Measurements from ENCODE around the gene HSPA1L.
"Not testable (repeated sequence)": the region's sequence is repeated elsewhere in the genome, so short reads cannot be mapped to it uniquely, and the experiment has no call there.

DNA sequence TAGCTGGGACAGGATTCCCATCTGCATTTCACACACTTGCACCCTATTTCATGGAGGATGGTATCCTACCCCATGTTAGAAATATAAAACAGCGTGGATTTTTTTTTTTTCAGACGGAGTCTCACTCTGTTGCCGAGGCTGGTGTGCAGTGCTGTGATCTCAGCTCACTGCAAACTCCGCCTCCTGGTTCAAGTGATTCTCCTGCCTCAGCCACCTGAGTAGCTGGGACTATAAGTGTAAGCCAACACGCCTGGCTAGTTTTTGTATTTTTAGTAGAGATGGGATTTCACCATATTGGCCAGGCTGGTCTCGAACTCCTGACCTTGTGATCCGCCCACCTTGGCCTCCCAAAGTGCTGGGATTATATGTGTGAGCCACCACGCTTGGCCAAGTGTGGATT is 42.7 kb upstream of the HSPA1L start:
- TF ChIP-seq, protein P1, sequence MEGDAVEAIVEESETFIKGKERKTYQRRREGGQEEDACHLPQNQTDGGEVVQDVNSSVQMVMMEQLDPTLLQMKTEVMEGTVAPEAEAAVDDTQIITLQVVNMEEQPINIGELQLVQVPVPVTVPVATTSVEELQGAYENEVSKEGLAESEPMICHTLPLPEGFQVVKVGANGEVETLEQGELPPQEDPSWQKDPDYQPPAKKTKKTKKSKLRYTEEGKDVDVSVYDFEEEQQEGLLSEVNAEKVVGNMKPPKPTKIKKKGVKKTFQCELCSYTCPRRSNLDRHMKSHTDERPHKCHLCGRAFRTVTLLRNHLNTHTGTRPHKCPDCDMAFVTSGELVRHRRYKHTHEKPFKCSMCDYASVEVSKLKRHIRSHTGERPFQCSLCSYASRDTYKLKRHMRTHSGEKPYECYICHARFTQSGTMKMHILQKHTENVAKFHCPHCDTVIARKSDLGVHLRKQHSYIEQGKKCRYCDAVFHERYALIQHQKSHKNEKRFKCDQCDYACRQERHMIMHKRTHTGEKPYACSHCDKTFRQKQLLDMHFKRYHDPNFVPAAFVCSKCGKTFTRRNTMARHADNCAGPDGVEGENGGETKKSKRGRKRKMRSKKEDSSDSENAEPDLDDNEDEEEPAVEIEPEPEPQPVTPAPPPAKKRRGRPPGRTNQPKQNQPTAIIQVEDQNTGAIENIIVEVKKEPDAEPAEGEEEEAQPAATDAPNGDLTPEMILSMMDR (IDR thresholded peaks at IDR 0.05; ENCODE audit: low read depth, low read length, missing input control), result not testable (repeated sequence)
- TF ChIP-seq SP1 (IDR thresholded peaks at IDR 0.05); YY1 (IDR thresholded peaks at IDR 0.05); TAF1 (conservative IDR thresholded peaks at IDR 0.05); FOXA1 (IDR thresholded peaks at IDR 0.05); FOXA2 (IDR thresholded peaks at IDR 0.05); GABPA (IDR thresholded peaks at IDR 0.05 in 1 of 2, conservative IDR thresholded peaks at IDR 0.05 in 1 of 2); RAD21 (IDR thresholded peaks at IDR 0.05); JUND (IDR thresholded peaks at IDR 0.05): not testable (repeated sequence)
- TF ChIP-seq, protein P2, sequence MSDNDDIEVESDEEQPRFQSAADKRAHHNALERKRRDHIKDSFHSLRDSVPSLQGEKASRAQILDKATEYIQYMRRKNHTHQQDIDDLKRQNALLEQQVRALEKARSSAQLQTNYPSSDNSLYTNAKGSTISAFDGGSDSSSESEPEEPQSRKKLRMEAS (IDR thresholded peaks at IDR 0.05), result not testable (repeated sequence)
- TF ChIP-seq, protein P3, sequence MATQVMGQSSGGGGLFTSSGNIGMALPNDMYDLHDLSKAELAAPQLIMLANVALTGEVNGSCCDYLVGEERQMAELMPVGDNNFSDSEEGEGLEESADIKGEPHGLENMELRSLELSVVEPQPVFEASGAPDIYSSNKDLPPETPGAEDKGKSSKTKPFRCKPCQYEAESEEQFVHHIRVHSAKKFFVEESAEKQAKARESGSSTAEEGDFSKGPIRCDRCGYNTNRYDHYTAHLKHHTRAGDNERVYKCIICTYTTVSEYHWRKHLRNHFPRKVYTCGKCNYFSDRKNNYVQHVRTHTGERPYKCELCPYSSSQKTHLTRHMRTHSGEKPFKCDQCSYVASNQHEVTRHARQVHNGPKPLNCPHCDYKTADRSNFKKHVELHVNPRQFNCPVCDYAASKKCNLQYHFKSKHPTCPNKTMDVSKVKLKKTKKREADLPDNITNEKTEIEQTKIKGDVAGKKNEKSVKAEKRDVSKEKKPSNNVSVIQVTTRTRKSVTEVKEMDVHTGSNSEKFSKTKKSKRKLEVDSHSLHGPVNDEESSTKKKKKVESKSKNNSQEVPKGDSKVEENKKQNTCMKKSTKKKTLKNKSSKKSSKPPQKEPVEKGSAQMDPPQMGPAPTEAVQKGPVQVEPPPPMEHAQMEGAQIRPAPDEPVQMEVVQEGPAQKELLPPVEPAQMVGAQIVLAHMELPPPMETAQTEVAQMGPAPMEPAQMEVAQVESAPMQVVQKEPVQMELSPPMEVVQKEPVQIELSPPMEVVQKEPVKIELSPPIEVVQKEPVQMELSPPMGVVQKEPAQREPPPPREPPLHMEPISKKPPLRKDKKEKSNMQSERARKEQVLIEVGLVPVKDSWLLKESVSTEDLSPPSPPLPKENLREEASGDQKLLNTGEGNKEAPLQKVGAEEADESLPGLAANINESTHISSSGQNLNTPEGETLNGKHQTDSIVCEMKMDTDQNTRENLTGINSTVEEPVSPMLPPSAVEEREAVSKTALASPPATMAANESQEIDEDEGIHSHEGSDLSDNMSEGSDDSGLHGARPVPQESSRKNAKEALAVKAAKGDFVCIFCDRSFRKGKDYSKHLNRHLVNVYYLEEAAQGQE (IDR thresholded peaks at IDR 0.05), result not testable (repeated sequence)
- TF ChIP-seq, protein P4, sequence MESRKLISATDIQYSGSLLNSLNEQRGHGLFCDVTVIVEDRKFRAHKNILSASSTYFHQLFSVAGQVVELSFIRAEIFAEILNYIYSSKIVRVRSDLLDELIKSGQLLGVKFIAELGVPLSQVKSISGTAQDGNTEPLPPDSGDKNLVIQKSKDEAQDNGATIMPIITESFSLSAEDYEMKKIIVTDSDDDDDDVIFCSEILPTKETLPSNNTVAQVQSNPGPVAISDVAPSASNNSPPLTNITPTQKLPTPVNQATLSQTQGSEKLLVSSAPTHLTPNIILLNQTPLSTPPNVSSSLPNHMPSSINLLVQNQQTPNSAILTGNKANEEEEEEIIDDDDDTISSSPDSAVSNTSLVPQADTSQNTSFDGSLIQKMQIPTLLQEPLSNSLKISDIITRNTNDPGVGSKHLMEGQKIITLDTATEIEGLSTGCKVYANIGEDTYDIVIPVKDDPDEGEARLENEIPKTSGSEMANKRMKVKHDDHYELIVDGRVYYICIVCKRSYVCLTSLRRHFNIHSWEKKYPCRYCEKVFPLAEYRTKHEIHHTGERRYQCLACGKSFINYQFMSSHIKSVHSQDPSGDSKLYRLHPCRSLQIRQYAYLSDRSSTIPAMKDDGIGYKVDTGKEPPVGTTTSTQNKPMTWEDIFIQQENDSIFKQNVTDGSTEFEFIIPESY (IDR thresholded peaks at IDR 0.05), result not testable (repeated sequence)
- TF ChIP-seq, protein P5, sequence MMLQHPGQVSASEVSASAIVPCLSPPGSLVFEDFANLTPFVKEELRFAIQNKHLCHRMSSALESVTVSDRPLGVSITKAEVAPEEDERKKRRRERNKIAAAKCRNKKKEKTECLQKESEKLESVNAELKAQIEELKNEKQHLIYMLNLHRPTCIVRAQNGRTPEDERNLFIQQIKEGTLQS (IDR thresholded peaks at IDR 0.05), result not testable (repeated sequence)
